Measurements from ENCODE around the gene PTPRA.

- TF ChIP-seq ATF3 (IDR thresholded peaks at IDR 0.05; ENCODE audit: insufficient read depth, low read depth, low read length) (no peak), RAD21 (IDR thresholded peaks at IDR 0.05 in 1 of 2, conservative IDR thresholded peaks at IDR 0.05 in 1 of 2; ENCODE audit: low read depth in 2 of 2, low read length in 2 of 2) (no peak), CTCF (IDR thresholded peaks at IDR 0.05; ENCODE audit: control extremely low read depth in 1 of 3, insufficient read depth in 1 of 3, low read depth in 1 of 3, low read length in 3 of 3) (no peak), RBBP5 (IDR thresholded peaks at IDR 0.05; ENCODE audit: borderline replicate concordance, low read depth, low read length) (no peak), MAFK (IDR thresholded peaks at IDR 0.05; ENCODE audit: low read depth, low read length) (no peak), TBP (IDR thresholded peaks at IDR 0.05; ENCODE audit: low read depth, low read length) (no peak), POLR2A (IDR thresholded peaks at IDR 0.05; ENCODE audit: control extremely low read depth in 1 of 2, low read depth in 2 of 2, low read length in 2 of 2) (no peak), EZH2 (IDR thresholded peaks at IDR 0.05; ENCODE audit: low read depth, low read length, severe bottlenecking) (no peak), SRF (IDR thresholded peaks at IDR 0.05; ENCODE audit: low read depth, low read length) (no peak), CBX5 (IDR thresholded peaks at IDR 0.05; ENCODE audit: low read depth, low read length) (no peak), POLR2AphosphoS5 (IDR thresholded peaks at IDR 0.05; ENCODE audit: low read depth, low read length) (no peak), SIN3A (conservative IDR thresholded peaks at IDR 0.05 in 1 of 2, IDR thresholded peaks at IDR 0.05 in 1 of 2; ENCODE audit: low read depth in 1 of 2, low read length in 2 of 2) (no peak), JUN (IDR thresholded peaks at IDR 0.05; ENCODE audit: low read depth, low read length) (no peak)
Measured at GRCh38 chr20:2993250-2993649, 120.0 kb downstream of the PTPRA start.
